Measurements from ENCODE around the gene NNT. TPM values are rescaled to one million over a fixed set of nuclear protein-coding genes. Genes with fewer than 3 reads are reported as not detected.
"Not testable (repeated sequence)": the region's sequence is repeated elsewhere in the genome, so short reads cannot be mapped to it uniquely, and the experiment has no call there.

The NNT gene
- total and polyA plus RNA-seq, 9 of the 15 experiments (the other 6 are each of a cell fraction or from before 2014, with no cell fraction given), result 21.9 to 68.6 (median 42.2) TPM

DNA sequence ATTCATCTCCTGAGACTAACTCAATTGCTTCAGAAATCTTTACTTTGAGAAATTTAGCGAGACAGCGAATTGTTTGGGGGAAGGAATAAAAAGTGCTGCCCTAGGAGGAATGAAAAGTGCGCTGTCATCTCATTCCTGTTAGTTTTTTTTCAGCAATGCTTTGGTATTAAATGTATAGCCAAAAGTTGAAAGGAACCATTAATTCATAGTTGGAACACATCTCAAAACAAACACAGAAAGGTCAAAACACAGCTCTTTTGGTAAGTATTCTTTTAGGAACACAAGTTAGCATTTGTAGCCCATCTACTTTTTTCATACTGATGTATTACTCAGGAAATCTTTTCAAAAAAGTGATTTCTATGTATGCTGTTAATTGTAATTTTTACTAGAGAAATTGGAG lies 109.1 kb downstream of the NNT start:
- Histone ChIP-seq H3K36me3 (ENCODE audit: control insufficient read depth, insufficient read depth, low read length) (no peaks in the 10 kb centered on the region), H3K4me3 (no peak overlapping the region), H3K27me3 (ENCODE audit: control insufficient read depth in 2 of 2, insufficient read depth in 2 of 2, low read length in 2 of 2) (no peaks in the 10 kb centered on the region), H3K9ac (ENCODE audit: insufficient read depth in 1 of 2, low read depth in 2 of 2, low read length in 2 of 2) (no peak overlapping the region), H2AFZ (ENCODE audit: low read depth, low read length) (no peak overlapping the region), H3K9me1 (ENCODE audit: control insufficient read depth, insufficient read depth, low read length) (no peaks in the 10 kb centered on the region), H3K4me2 (ENCODE audit: insufficient read depth, low read length) (no peak overlapping the region), H3K9me3 (replicated peaks; ENCODE audit: control insufficient read depth, insufficient read depth, low read depth, low read length) (no peaks in the 10 kb centered on the region), H3K79me2 (ENCODE audit: control insufficient read depth, insufficient read depth, low read length) (no peaks in the 10 kb centered on the region), H3K27ac (ENCODE audit: extremely low read depth, low read depth, low read length) (no peak overlapping the region), H3K4me1 (replicated peaks in 1 of 2; ENCODE audit: control insufficient read depth in 2 of 2, insufficient read depth in 2 of 2, low read length in 2 of 2) (no peaks in the 10 kb centered on the region), H4K20me1 (replicated peaks; ENCODE audit: control insufficient read depth, insufficient read depth, low read length) (no peaks in the 10 kb centered on the region)
- in situ Hi-C loops (cut with MboI), result no loop called here
- intact Hi-C loops (cut with micrococcal nuclease), result no loop called here
- TF ChIP-seq, protein P1, sequence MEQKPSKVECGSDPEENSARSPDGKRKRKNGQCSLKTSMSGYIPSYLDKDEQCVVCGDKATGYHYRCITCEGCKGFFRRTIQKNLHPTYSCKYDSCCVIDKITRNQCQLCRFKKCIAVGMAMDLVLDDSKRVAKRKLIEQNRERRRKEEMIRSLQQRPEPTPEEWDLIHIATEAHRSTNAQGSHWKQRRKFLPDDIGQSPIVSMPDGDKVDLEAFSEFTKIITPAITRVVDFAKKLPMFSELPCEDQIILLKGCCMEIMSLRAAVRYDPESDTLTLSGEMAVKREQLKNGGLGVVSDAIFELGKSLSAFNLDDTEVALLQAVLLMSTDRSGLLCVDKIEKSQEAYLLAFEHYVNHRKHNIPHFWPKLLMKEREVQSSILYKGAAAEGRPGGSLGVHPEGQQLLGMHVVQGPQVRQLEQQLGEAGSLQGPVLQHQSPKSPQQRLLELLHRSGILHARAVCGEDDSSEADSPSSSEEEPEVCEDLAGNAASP (IDR thresholded peaks at IDR 0.05), result no peak
- TF ChIP-seq ZNF316 (IDR thresholded peaks at IDR 0.05), result peak; percentile 16; the same call in 1 of the 2 replicates
- ATAC-seq, result no peak
- no peak for FAIRE-seq
- CTCF ChIA-PET (ENCODE audit: low intra/inter-chr PET ratio), result no interaction called here
- POLR2A ChIA-PET, result no interaction called here
- no TSS peak for BruUV-seq (replicated peaks)
- DNase-seq (ENCODE audit: extremely low read depth in 1 of 4, low spot score in 3 of 4), result no peak
- WGBS (ENCODE audit: insufficient coverage, low coverage, missing lambda C conversion rate), result 42% methylated on average over 3 of the region's 3 CpGs

DNA sequence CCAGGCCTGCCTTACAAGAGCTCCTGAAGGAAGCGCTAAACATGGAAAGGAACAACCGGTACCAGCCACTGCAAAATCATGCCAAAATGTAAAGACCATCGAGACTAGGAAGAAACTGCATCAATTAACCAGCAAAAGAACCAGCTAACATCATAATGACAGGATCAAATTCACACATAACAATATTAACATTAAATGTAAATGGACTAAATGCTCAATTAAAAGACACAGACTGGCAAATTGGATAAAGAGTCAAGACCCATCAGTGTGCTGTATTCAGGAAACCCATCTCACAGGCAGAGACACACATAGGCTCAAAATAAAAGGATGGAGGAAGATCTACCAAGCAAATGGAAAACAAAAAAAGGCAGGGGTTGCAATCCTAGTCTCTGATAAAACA lies 116.8 kb downstream of the NNT start:
- BruUV-seq (replicated peaks); H3K79me2 ChIP-seq (ENCODE audit: control insufficient read depth, insufficient read depth, low read length); H3K4me2 ChIP-seq (ENCODE audit: insufficient read depth, low read length); POLR2A ChIA-PET; H3K9me1 ChIP-seq (ENCODE audit: control insufficient read depth, insufficient read depth, low read length); intact Hi-C loops (cut with micrococcal nuclease); in situ Hi-C loops (cut with MboI); H3K36me3 ChIP-seq (ENCODE audit: control insufficient read depth, insufficient read depth, low read length); H3K27me3 ChIP-seq (ENCODE audit: control insufficient read depth in 2 of 2, insufficient read depth in 2 of 2, low read length in 2 of 2); H2AFZ ChIP-seq (ENCODE audit: low read depth, low read length); H3K4me1 ChIP-seq (replicated peaks in 1 of 2; ENCODE audit: control insufficient read depth in 2 of 2, insufficient read depth in 2 of 2, low read length in 2 of 2); H3K4me3 ChIP-seq; ATAC-seq; H3K9ac ChIP-seq (ENCODE audit: insufficient read depth in 1 of 2, low read depth in 2 of 2, low read length in 2 of 2); H4K20me1 ChIP-seq (replicated peaks; ENCODE audit: control insufficient read depth, insufficient read depth, low read length); FAIRE-seq; H3K27ac ChIP-seq (ENCODE audit: extremely low read depth, low read depth, low read length); DNase-seq (ENCODE audit: extremely low read depth in 1 of 4, low spot score in 3 of 4); H3K9me3 ChIP-seq (replicated peaks; ENCODE audit: control insufficient read depth, insufficient read depth, low read depth, low read length); CTCF ChIA-PET (ENCODE audit: low intra/inter-chr PET ratio): not testable (repeated sequence)
- TF ChIP-seq ZNF507 (tag; conservative IDR thresholded peaks at IDR 0.05), result peak; percentile 97
- peak; percentile 82 for TF ChIP-seq ZNF354B (CRISPR knock-in tag; IDR thresholded peaks at IDR 0.05)
- WGBS (ENCODE audit: insufficient coverage, low coverage, missing lambda C conversion rate), result no CpG with 5 or more reads among the region's 3 CpGs

Measured in K562 (cell line).